A172 (cell line): ENCODE results near the gene ZNF280D. TPM values are rescaled to one million over a fixed set of nuclear protein-coding genes. Genes with fewer than 3 reads are reported as not detected.

Experiments used
- DNase-seq: peaks from one replicate; pipeline ENCODE4 v3.0.0-alpha.2; 2015; ENCODE audit warnings: low spot score
- total RNA-seq: library from RNA; depleted of rRNA; stranded (reverse); fragments of >200 nt; shearing (Covaris generic); gene quantifications from 2 replicates; pipeline ENCODE4 v1.2.3, GENCODE V29; 2014

Gene ZNF280D
- total RNA-seq, 1 experiment from 2014 or later: 16.2 TPM

DNA sequence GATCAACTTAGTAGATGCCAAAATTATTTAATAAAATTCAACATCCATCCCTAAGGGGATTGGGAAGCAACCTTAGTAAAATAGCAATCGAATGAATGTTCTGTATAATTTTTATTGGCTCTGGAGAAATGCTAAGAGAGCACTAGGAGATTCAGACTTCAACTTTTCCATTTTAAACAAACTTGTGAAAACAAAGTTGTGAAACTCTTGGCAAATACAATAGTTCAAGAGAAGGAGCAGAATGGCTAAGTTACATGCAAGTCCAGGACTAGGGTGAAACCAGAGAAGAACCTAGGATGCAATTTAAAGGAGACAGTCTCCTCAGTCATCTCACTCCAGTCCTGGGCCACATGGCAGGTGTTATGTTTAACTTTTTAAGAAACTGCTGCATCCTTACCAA lies 16.7 kb upstream of the ZNF280D start:
- no peak for DNase-seq

DNA sequence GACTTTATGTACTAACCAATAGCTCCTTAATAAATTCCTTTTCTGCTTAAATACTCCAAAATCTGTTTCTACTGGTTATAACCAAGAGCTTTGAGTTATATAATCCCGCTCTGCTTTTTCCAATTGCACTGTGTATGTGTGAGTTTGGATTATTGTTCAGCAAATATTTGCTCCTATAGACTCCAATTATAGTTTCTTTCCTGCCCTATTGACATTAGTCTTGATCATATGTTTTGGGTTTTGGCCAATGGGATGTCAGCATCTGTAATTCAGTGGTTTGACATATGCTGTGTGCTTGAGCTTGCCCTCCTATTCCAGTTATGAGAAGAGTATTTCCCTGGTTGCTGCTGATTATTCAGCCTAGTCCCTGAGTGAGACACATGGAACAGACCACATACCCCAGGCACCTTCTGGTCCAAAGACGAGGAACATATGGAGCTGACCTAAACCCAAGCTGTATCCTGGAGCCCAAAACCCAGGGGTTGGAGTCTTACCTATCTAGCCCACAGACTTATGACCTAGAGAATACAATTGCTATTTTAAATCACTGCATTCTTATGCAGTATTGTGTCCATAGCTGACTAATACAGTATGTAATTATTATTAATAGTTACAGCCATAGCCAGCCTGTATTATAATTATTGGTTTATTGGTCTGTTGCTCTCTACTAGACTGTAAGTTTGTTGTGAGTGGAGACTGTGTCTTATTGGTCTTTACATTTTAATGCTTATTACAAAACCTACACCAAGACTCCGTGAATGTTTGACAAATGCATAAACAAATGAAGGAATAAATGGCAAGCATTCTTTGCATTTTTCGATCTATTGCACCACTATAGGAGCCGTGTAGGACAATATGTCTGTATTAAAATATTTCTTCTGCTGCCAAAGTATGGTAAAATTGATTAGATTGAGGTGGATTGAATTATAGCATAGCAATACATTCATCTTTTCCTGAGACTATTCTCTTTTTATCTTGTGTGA lies 11.7 kb upstream of the ZNF280D start:
- DNase-seq: no peak

DNA sequence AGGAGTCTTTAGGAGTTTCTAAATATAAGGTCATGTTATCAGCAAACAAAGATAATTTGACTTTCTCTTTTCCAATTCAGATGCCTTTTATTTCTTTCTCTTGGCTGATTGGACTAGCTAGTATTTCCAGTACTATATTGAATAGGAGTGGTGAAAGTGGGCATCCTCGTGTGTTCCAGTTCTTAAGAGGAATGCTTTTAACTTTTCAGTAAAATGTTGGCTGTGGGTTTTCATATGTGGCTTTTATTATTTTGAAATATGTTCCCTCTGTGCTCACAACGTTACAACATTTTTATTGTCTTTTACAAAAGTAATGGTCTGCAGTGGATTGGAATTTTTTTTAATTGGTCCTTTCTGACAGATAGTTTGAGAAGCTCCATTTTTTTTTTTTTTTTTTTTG lies 8.2 kb upstream of the ZNF280D start:
- DNase-seq: no peak

DNA sequence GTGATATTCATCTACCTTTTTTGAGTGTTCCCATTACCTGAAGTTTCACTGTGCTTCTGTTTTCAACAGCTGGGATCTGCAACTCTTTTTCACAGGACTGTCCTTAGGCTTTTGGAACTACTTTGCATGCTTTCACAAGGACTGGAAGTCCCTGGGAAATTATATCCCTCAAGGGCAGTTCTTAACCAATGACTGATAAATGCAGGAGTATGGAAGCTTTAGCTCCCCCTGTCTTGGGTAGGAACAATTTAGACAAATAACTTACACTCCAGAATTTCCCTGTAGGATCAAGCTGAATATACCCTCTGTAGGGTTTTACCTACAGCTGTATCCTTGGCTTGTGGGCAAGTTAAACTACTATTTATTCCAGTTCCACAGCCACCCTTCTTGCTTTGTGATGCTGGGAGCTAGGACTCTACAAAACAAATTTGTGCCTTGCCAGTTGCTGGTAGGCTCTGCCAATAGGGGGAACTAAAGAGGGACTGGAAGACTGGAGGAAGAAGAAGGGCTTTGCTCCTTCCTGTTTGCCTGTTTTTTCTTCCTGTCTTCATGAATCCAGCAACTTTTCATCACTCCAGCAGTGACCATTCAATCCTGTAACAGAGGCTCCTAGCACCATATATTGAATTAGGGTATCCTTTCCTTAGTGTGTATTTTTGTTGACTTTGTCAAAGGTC lies 6.8 kb upstream of the ZNF280D start:
- peak; percentile 9 for DNase-seq

DNA sequence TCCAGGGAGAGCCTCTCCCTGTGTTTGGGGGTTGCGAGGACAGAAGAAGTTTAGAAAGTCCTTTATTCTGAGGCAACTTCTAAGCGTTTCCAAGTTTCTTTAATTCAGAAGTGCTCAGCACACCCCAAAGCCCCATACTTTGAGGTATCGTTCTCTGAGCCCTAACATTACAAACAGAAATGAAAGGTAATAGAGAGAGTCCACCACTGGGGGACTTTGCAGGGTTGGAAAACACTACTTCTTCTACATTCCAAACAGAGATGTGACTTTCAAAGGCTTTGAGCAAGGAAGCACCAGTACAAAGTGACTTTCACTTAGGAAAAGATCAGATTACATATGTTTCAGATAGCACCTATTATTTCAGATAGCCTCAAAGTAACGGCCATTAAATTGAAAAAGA lies 6.2 kb upstream of the ZNF280D start:
- no peak for DNase-seq

DNA sequence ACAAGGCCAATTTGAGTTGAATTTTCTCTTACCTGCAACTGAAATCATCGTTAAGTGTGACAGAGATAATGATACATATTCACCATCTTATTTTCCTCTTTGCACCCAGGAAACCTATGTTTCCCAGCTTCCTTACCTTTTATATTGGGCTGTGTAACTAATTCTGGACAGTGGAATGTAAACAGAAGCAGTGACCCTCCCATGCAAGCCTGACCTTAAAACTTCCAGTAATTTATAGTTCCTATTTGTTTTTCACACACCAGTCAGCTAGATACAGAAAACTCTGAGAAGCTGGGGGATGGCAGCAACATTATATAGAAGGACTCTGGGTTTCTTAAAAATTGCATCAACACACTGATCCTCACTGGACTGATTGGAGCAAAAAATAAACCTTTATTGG lies 4.5 kb upstream of the ZNF280D start:
- no peak for DNase-seq

DNA sequence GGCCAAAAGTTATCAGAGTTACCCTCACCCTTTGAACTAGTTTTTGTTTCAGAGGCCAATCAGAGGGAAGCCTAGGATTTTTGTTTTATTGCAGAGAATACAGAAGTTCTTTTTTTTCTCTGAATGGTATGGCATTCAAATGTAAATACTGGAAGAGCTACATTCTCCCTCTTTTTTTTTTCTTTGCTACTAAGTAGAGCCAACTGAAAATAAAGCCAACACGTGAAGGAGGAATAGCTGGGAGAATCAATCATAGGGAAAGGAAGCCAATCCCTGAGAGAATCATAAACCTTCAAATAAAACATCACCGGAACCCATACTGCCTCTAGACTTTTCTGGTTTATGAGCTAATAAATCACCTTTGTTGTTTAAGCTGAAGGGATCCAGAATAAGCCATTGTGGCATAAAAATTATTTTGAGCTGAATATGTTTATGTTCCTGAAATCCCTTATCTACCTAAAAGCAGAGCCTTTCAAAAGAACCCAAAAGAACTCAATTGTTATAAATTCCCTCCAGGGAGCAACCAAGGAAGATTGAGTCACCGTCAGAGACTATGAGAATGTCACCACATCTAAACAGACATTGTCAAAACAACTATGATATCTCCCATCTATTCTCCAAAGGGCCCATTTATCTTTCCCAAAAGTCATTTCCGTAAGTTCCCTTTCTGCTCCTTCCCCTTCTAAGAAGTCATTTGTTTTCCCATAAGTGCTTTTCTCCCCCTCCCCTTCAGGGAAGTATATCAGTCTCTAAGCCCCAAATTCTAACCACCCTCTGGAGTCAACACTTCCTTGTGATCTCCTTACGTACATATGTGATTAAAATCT lies 3.8 kb upstream of the ZNF280D start:
- peak; percentile 16 for DNase-seq

DNA sequence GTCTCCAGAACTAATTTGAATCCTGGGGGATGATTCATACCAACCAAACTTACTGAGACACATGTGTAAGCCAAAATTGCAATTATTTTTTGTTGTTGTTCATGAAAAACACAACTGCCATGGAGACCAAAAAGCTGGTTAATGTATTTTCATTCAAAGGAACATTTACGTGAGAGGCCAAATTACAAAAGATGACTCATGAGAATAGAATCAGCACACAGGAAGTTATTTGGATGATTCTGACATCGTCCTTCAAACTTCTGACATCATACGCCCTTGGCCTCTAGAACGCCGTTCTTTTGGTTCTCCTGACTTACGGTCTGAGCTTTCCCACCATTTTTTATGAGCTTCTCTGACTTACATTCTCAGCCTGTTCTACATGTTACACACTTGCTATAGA lies 3.0 kb upstream of the ZNF280D start:
- DNase-seq: peak; percentile 42

DNA sequence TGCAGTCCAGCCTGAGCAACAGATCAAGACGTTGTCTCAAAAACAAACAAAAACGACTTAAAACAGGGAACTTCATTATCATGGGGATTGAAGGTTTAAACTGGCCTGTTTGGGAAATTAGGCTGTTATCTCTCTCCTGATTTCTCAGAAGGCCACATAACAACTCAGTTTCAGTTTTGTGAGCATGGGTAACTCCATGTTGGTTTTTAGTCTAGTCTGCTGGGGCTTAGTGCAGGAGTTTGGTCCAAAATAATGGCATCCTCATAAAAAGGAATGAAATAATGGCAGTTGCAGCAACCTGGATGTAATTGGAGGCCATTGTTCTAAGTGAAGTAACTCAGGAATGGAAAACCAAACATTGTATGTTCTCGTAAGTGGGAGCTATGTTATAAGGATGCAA lies 2.3 kb upstream of the ZNF280D start:
- no peak for DNase-seq

DNA sequence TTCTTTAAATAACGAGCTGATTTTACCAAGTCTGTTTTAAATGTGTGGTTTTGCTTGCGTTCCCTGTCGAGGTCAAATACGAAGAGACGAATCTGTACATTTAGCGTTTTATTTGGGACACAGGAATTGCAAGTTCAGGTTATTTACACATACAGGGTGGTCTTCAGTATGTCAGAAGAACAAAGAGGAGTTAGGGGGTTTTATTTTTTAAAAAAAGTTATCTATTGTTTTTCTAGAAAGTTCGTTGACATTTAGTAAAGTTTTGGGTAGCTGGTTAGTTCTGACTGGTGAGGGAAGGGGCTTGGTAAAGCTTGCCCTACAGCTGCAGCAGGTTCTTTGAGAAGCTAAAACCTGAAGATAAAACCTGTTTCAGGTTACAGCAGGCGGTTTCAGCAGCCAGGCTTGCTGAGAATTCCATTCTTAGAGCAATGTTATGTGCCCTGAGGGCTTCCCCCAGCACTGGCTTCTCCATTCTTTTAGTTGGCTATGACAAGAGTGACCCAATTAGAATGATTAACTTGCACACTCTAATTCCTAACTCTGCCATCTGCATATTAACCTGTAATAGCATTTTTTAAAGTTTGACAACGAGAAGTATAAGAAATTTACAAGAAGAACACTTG lies 815 bp upstream of the ZNF280D start:
- DNase-seq: no peak

DNA sequence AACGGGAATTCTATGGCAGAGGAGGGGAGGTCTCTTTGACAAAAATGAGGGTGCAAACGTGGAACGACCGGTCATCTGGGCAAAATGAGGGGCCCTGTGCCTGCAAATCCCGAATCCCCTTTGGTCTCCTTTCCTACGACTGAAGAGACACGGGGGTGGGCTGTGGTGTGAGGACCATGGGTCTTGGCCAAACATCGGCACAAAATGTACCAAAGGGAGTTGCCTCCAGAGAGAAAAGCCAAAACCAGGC lies 498 bp downstream of the ZNF280D start:
- DNase-seq: peak; percentile 27

DNA sequence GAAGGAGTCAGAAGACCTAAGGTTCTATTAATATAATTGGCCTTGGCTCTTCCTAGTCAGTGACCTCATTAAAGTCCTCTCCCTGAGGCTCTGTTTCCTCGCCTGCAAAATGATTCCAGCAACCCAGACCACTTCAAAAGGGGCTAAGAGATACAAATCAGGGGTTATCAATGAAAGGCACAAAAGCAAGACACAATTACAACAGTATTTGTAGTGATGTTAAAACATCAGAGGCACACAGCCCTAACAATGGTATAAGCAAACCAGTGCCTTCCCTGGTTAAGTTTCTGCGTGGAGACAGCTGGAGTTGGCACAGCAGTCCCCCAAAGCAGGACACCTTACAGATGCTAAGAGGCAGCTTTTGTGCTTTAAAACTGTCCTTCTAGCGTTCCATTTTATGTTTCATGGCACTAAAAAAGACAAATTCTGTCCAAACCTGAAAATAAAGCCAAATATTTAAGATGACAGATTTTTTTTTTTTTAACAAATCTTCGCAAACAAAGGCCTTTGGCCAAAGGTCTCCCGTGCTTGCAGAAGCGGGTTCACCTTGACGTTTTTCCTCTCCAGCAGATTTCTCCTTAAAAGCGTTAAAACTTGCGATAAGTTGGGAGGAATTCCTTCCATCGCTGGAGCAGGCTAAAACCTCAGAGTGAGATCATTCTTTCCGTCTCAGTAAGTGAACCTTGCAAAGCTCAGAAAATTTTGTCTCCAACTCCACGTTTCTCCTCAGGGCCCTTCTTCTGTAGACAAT lies 999 bp downstream of the ZNF280D start:
- DNase-seq: peak; percentile 3

DNA sequence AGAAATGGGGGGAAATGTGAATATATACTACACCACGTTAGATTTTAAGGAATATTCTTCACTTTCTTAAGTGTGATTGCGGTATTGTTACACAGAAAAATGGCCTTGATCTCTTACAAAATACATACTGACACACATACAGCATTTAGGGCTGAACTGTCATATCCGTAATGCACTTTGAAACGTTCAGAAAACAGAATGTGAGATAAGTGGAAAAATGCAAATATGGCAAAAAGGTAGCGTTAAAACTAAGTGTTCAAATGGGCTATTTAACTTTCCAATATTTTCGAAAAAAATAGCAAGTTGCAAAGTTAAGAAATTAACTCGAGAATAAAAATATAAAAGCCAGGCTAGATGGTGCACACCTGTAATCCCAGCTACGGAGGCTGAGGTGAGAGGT lies 1.8 kb downstream of the ZNF280D start:
- no peak for DNase-seq

DNA sequence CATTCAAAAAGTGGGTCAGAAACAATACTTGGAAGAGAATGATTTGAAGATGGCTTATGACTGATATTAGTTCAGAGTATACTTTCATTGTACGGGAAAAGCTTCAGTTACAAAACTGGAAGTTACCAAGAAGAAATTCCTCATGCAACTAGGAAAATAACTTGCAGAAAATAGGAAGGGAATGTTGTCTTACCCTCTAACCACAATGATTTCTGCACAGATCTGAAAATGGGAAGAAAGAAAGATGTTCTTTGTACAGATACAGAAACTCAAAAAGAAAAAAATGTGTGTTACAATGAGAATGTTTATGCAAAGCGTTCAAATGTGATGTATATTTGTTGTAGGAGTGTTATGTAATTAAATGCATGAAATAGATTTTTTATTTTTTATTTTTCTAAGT lies 3.7 kb downstream of the ZNF280D start:
- no peak for DNase-seq

DNA sequence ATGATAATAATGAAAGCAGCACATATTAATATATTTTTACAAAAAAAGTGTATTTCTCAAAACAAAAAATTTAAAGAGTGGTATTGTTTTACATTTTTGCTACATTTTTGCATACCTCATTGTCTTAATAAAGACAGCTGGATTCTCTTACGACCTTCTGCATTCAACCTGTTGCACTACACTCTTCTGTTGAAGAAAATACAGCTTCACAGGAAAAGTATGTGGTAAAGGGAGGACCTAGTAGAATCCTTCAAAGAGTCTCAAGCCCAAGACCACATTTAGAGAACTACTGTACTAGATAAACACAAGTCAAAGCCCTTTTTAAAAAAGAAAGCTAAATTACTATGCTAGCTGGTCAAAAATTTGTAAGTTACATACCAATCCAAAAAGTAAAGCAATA lies 7.9 kb downstream of the ZNF280D start:
- no peak for DNase-seq

DNA sequence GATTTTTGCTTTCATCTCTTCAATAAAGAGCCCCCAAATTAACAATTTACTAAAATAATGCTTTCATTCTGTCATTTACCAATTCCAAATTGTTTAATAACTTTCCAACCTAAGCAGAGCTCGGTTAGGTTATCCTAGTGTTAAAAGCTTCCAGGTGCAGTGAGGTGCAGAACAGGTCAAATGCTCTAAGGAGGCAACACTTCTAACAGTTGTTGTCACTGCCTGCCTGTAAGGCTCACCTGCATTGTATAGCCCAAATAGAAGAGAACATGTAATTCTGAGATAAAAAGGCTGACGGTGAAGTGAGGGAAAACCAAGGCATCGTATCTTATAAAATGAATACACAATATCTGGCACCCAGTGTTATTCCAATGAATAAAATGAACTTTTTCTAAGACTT lies 9.1 kb downstream of the ZNF280D start:
- no peak for DNase-seq

DNA sequence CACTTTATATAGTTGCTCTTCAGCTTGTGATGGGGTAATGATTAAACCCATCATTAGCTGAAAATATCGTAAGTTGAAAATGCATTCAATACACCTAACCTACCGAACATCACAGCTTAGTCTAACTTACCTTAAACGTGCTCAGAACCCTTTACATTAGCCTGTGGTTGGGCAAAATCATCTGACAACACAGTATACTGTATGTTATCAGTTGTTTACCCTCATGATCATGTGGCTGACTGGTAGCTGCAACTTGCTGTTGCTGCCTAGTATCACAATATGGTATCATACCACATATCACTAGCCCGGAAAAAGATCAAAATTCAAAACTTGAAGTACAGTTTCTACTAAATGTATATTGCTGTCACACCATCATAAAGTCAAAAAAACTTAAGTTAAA lies 9.5 kb downstream of the ZNF280D start:
- DNase-seq: no peak

DNA sequence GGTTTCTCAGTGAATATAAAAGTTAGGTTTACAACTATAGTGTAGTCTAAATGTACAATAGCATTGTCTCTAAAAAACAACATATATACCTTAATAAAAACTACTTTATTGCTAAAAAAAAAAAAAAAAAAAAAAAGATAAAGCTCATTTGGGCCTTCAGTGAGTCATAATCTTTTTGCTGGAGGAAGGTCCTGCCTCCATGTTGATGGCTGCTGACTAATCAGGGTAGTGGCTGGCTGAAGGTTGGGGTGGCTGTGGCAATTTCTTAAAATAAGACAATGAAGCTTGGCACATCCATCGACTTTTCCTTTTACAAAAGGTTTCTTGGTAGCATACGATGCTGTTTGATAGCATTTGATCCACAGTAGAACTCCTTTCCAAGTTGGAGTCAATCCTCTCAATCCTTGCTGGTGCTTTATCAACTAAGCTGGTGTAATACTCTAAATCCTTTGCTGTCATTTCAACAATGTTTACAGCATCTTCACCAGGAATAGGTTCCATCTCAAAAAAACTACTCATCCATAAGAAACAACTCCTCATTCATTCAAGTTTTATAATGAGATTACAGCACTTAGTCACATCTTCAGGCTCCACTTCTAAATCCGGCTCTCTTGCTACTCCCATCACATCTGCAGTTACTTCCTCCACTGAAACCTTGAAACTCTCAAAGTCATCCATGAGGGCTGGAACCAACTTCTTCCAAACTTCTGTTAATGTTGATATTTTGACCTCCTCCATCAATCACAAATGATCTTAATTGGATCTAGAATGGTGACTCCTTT lies 13.3 kb downstream of the ZNF280D start:
- peak; percentile 56 for DNase-seq

DNA sequence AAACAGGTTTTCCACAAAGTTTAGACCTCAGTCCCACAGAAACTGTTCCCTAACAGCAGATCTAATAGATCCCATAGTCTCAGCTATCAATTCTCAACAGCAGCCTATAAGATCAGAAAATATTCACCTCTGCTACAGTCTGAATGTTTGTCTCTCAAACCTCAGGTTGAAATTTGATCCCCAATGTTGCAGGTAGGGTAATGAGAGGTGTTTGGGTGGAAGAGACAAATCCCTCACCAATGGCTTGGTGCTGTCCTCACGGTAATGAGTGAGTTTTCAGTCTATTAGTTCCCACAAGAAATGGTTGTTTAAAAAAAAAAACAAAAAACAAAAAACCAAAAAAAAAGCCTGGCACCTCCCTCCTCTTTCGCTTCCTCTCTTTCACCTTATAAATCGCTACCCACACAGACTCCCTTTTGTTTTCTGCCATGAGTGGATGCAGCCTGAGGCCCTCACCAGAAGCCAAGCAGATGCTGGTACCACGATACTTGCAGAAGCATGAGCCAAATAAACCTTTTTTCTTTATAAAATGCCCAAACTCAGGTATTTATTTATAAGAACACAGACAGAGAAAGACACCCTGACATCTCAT lies 14.2 kb downstream of the ZNF280D start:
- DNase-seq: no peak

DNA sequence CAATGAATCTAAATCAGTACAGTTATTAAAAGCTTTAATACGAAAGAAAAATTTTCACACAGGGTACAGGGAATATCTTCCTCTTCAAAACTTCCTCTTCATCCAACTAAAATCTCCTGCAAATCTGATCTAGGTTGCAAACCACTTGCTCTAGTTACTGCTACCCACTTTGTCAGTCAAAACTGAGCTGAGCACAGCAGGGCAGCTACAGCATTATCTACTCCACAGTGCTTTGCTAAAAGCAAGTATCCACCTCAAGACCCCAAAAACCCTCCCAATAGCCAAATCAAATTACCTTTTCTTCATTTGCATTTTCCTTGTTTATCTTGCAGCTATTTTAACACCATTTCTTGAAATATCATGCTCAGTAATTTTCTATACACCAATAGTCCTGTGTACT lies 14.7 kb downstream of the ZNF280D start:
- DNase-seq: no peak
